GM18502 (cell line): ENCODE data around the gene SMIM29.

Source experiments
- ATAC-seq: cut with Tn5 transposase; IDR thresholded peaks from one replicate; pipeline ENCODE4 v1.9.1; 2021; ENCODE audit warnings: mild to moderate bottlenecking; ENCODE audit not compliant: unreplicated experiment, poor library complexity

The SMIM29 gene

GRCh38 chr6:34248727-34249468 is at the start of gene SMIM29:
TSS of gene SMIM29 (minus strand) at chr6:34249006. CDS start at chr6:34247791, 1,215 bp downstream.
- peak; percentile 74 for ATAC-seq

- peak; percentile 87 for ATAC-seq
Observed at GRCh38 chr6:34295721-34296120, 46.9 kb upstream of the SMIM29 start.

- ATAC-seq = no peak
Observed at GRCh38 chr6:34292954-34293353, 44.1 kb upstream of the SMIM29 start.

- no peak for ATAC-seq
Observed at GRCh38 chr6:34289137-34289536, 40.3 kb upstream of the SMIM29 start.

- ATAC-seq = peak; percentile 52
Observed at GRCh38 chr6:34288581-34288980, 39.8 kb upstream of the SMIM29 start.

GRCh38 chr6:34285448-34286164 is 36.8 kb upstream of the SMIM29 start:
- no peak for ATAC-seq

GRCh38 chr6:34284563-34285447 is 36.0 kb upstream of the SMIM29 start:
- no peak for ATAC-seq

GRCh38 chr6:34281702-34282334 is 33.0 kb upstream of the SMIM29 start:
- no peak for ATAC-seq

GRCh38 chr6:34280216-34280615 is 31.4 kb upstream of the SMIM29 start:
- ATAC-seq = no peak

GRCh38 chr6:34278833-34279232 is 30.0 kb upstream of the SMIM29 start:
- ATAC-seq = no peak

- ATAC-seq = no peak
Observed at GRCh38 chr6:34277763-34278112, 28.9 kb upstream of the SMIM29 start.

- ATAC-seq = no peak
Observed at GRCh38 chr6:34276881-34277762, 28.3 kb upstream of the SMIM29 start.

GRCh38 chr6:34276191-34276590 is 27.4 kb upstream of the SMIM29 start:
- ATAC-seq = no peak

- ATAC-seq = no peak
Observed at GRCh38 chr6:34275128-34275804, 26.5 kb upstream of the SMIM29 start.

- ATAC-seq = no peak
Observed at GRCh38 chr6:34274129-34274528, 25.3 kb upstream of the SMIM29 start.

- no peak for ATAC-seq
Observed at GRCh38 chr6:34273242-34273805, 24.5 kb upstream of the SMIM29 start.

GRCh38 chr6:34272013-34272926 is 23.5 kb upstream of the SMIM29 start:
- no peak for ATAC-seq
